GM04503 (cell line): ENCODE data around the gene ENTPD3.
"Not testable (repeated sequence)": the region's sequence is repeated elsewhere in the genome, so short reads cannot be mapped to it uniquely, and the experiment has no call there.

Source experiments
- DNase-seq: peaks from one replicate; pipeline ENCODE4 v3.0.0-alpha.2; 2012; ENCODE audit warnings: low read depth

The ENTPD3 gene

GRCh38 chr3:40460481-40460880 lies 73.5 kb downstream of the ENTPD3 start:
- not testable (repeated sequence) for DNase-seq

- DNase-seq: no peak
Measured at GRCh38 chr3:40461161-40461560, 74.2 kb downstream of the ENTPD3 start.

GRCh38 chr3:40462838-40463237 lies 75.9 kb downstream of the ENTPD3 start:
- DNase-seq: not testable (repeated sequence)

DNA sequence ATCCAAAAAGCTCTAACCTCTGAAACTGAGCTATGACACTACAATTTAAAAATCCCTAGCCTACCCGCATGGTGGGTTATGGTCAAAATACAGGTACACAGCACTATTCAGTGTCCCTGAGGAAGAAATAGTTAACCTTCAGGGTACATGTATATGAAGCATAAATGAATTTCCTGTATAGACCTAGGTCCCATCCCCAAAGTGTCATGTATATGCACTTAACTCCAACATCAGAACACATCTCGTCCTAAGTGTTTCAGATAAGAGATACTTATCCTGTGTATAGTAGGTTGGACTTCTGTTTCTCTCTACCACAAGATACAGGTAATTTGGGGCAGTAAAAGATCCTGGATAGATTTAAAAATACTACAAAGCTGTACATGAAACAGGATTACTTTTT lies 76.6 kb downstream of the ENTPD3 start:
- DNase-seq: no peak

- DNase-seq: no peak
Measured at GRCh38 chr3:40464339-40465110, 77.5 kb downstream of the ENTPD3 start.

DNA sequence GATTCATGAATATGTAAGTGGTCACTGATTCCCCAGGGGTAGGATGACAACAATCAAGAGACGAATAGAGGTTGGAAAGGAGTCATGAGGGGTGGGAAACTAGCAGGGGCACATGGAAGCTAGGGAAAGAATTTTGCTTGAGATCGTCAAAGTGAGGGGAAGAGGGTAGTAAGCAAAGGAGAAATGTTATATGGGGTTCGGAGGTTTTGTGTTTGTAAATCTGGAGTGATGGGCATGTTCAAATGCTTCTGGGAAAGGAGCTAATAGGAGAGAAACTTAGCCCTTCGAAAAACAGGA lies 78.1 kb downstream of the ENTPD3 start:
- DNase-seq: no peak

- no peak for DNase-seq
Measured at GRCh38 chr3:40465456-40465855, 78.5 kb downstream of the ENTPD3 start.

DNA sequence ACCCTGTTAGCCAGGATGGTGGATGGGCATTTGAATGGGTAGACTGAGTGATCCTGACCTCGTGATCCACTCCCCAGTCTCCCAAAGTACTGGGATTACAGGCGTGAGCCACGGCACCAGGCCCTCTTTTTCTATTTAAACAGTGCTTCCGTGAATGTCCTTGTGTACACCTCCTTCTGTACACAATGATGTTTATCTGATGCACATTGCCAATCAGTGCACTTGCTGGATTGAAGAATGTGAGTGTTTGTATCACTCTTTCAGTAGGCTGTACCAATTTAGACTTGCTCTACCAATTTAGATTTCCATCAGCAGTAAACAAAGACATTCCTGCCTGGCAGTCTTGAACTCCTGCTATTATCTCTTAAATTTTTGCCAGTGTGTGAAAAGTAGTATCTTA lies 81.0 kb downstream of the ENTPD3 start:
- DNase-seq: no peak

DNA sequence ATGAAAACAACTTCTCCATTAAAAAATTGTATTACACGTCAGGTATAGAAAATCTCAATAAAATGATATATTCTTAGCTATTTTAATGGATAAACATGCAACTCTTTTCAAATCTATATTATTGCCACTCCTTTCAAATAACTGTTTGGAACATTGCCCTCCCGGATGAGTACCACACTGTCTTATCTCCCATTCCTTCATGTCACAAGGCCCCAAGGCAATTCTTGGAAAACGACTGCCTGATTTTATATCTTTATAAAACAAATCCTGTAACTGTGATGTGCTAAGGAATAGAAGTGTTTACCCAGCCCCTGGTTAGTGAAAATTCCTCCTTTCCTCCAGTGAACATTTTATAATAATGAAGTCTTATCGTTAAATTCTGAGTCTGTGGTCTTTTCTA lies 83.7 kb downstream of the ENTPD3 start:
- DNase-seq: no peak

DNA sequence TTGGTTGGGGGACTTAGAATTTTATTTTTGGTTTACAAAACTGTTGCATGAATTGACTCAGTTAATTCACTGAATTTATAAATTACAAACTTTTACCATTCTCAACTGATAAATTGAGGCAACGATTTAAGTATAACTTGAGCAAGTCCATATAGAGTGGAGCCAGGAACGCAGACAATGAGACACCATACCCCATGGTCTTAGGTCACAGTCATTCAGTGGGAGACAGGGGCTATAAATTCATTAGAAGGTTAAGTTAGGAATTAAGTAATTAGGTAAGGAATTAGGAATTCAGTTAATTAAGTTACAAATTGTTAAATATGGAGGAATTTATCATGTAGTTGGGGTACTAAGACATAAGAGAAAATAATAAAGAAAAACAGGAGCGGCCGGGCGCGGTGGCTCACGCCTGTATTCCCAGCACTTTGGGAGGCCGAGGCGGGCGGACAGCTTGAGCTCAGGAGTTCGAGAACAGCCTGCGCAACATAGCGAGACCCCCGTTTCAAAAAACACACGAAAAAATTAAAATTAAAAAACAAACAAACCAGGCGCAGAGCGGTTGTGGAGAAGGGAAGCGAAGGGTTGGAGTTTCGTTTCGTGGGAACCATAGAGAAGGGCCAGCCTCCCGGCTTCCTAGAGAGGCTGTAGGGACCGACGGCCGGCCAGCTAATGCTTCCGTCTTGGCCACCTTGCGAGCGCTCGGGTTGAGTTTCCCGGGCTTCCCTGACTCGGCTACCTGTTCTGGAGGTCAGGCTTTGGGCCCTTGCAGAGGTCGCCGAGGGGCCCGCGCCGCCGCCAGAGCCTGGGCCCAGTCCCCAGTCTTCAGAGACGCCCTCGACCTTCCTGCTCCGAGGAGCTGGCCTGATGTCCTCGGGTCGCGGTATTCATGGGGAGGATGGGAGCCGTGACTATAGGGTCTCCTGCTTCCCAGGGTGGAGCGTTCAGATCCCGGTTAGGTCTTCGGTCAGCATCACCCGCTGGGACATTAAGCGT lies 89.8 kb downstream of the ENTPD3 start, which contains the start of gene ZNF619:
ZNF619 (plus strand) TSS at position 645 of the 993 bp plus-strand sequence. CDS start 858 bp downstream, outside the sequence.
- peak; percentile 17 for DNase-seq

GRCh38 chr3:40477666-40478065 lies 90.7 kb downstream of the ENTPD3 start:
- no peak for DNase-seq
